Nephron progenitor cell (in vitro differentiated cells): ENCODE data around the gene SLC6A19.

Source experiments
- DNase-seq: peaks from one replicate; pipeline ENCODE4 v3.0.0; 2021
- H3K27ac Mint-ChIP-seq: 2 replicates; pipeline ENCODE4 v1.8.0; 2021; ENCODE audit warnings: mild to moderate bottlenecking, moderate library complexity, mixed read lengths
- H3K27me3 Mint-ChIP-seq: 2 replicates; pipeline ENCODE4 v1.8.0; 2021; ENCODE audit warnings: mild to moderate bottlenecking, low read depth, mixed read lengths; ENCODE audit not compliant: poor library complexity
- H3K36me3 Mint-ChIP-seq: 2 replicates; pipeline ENCODE4 v1.8.0; 2021; ENCODE audit warnings: low read depth, mixed read lengths
- H3K4me1 Mint-ChIP-seq: 2 replicates; pipeline ENCODE4 v1.8.0; 2021; ENCODE audit warnings: mixed read lengths
- H3K4me3 Mint-ChIP-seq: 2 replicates; pipeline ENCODE4 v1.8.0; 2021; ENCODE audit warnings: mild to moderate bottlenecking, moderate library complexity, mixed read lengths
- H3K9me3 Mint-ChIP-seq: 2 replicates; pipeline ENCODE4 v1.8.0; 2021; ENCODE audit warnings: mild to moderate bottlenecking, moderate library complexity, mixed read lengths
- TF ChIP-seq, protein P1 (sequence below): fragments of 200-600 bp; sonication (generic); IDR thresholded peaks from 2 replicates; pipeline ENCODE4 v1.5.0; 2021; ENCODE audit warnings: antibody characterized with exemption

SLC6A19 gene

DNA sequence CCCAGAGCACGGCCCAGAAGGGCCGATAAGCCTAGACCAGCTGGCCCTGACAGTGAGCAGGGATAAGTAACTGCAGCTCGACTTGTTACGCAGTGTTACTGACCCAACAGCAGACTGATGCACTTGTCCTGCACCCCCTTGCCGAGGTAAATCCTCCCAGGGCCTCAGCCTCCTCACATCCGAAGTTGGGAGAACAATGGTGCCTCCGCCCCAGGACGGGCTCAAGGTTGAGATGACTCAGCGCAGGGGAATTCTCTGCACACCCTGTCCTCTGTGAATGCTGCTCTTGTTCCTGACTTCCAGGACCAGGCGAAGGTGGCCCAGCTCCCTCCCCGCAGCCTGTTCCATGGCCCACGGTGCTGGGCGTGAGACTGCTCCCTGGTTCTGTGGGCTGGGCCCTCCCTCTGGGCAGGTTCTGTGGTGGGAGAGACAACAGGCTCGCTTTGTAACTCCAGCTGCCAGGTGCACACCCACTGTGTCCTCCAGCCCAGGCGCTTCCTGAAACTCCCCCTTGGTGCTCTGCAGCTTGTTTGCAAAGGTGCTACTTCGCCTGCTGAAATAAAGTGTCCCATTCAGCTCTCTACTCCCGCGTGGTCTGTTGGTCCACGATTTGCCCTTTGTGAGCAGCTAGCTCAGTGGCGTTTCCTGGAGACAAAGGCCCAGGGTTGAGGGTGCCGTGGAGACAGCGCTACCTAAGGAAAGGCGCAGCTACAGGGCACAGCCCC is 40.1 kb upstream of the SLC6A19 start:
- no peak for DNase-seq
- H3K27ac Mint-ChIP-seq: no peak overlapping the region

GRCh38 chr5:1161833-1162229 is 39.6 kb upstream of the SLC6A19 start:
- peaks cover 26% of the 10 kb centered on the region for H3K4me1 Mint-ChIP-seq
- TF ChIP-seq, protein P1, sequence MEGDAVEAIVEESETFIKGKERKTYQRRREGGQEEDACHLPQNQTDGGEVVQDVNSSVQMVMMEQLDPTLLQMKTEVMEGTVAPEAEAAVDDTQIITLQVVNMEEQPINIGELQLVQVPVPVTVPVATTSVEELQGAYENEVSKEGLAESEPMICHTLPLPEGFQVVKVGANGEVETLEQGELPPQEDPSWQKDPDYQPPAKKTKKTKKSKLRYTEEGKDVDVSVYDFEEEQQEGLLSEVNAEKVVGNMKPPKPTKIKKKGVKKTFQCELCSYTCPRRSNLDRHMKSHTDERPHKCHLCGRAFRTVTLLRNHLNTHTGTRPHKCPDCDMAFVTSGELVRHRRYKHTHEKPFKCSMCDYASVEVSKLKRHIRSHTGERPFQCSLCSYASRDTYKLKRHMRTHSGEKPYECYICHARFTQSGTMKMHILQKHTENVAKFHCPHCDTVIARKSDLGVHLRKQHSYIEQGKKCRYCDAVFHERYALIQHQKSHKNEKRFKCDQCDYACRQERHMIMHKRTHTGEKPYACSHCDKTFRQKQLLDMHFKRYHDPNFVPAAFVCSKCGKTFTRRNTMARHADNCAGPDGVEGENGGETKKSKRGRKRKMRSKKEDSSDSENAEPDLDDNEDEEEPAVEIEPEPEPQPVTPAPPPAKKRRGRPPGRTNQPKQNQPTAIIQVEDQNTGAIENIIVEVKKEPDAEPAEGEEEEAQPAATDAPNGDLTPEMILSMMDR: no peak
- no peaks in the 10 kb centered on the region for H3K36me3 Mint-ChIP-seq
- DNase-seq: no peak
- no peak overlapping the region for H3K4me3 Mint-ChIP-seq
- H3K27ac Mint-ChIP-seq: no peak overlapping the region
- H3K27me3 Mint-ChIP-seq: peaks cover 46% of the 10 kb centered on the region
- peaks cover 12% of the 10 kb centered on the region for H3K9me3 Mint-ChIP-seq

More for the DNA sequence above, 40.1 kb upstream of the SLC6A19 start:
- Mint-ChIP-seq H3K36me3 (no peaks in the 10 kb centered on the region), H3K4me3 (no peak overlapping the region), H3K27me3 (peaks cover 49% of the 10 kb centered on the region), H3K9me3 (peaks cover 12% of the 10 kb centered on the region), H3K4me1 (peaks cover 26% of the 10 kb centered on the region)
- TF ChIP-seq, protein P1: no peak

DNA sequence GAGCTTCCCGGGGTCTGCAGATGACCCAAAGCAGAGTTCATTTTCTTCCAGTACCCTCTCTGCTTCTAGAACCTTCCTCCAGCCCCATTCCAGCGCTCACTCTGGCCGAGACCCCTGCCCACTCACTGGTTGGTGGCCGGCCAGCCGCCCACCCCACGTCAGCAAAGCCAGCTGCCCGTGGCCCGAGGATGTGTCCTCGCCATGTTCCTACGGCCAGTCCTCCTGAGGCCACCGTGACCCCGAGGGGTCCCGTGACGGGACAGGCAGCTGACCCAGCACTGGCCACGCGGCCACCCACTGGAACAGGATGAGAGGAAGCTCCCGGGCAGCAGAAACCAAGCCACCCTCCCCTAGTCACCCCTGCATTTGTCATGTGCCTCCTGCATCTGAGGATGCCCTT is 39.1 kb upstream of the SLC6A19 start:
- peaks cover 25% of the 10 kb centered on the region for H3K4me1 Mint-ChIP-seq
- TF ChIP-seq, protein P1: no peak
- peaks cover 43% of the 10 kb centered on the region for H3K27me3 Mint-ChIP-seq
- H3K27ac Mint-ChIP-seq: no peak overlapping the region
- peaks cover 7% of the 10 kb centered on the region for H3K9me3 Mint-ChIP-seq
- H3K36me3 Mint-ChIP-seq: no peaks in the 10 kb centered on the region
- DNase-seq: no peak
- no peak overlapping the region for H3K4me3 Mint-ChIP-seq

DNA sequence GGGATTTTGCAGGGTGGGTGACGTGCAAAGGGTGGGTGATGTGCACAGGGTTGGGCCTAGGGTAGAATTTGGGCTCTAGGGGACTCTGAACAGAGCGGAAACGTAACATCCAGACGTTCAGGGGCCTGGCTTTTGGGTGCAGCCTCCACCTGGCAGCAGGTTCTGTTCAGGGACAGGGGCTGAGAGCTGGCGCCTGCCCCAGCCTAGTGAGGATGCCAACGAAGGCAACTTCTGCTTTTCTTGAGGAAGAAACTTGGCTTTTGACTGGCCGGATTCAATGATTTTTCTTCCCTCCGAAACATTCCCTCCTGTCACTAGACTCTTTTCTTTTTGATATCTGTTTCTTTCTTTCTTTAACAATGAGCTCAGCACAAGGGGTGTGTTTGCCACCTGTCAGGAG is 38.6 kb upstream of the SLC6A19 start:
- Mint-ChIP-seq H3K4me3 (no peak overlapping the region), H3K4me1 (peaks cover 22% of the 10 kb centered on the region), H3K9me3 (peaks cover 2% of the 10 kb centered on the region), H3K27ac (no peak overlapping the region), H3K27me3 (peaks cover 42% of the 10 kb centered on the region), H3K36me3 (no peaks in the 10 kb centered on the region)
- TF ChIP-seq, protein P1: no peak
- no peak for DNase-seq

- Mint-ChIP-seq H3K36me3 (no peaks in the 10 kb centered on the region), H3K4me3 (no peak overlapping the region), H3K27ac (no peak overlapping the region), H3K27me3 (peaks cover 36% of the 10 kb centered on the region), H3K9me3 (no peaks in the 10 kb centered on the region), H3K4me1 (peaks cover 26% of the 10 kb centered on the region)
- DNase-seq: no peak
- TF ChIP-seq, protein P1: no peak
Measured at GRCh38 chr5:1163366-1163765, 38.0 kb upstream of the SLC6A19 start.

DNA sequence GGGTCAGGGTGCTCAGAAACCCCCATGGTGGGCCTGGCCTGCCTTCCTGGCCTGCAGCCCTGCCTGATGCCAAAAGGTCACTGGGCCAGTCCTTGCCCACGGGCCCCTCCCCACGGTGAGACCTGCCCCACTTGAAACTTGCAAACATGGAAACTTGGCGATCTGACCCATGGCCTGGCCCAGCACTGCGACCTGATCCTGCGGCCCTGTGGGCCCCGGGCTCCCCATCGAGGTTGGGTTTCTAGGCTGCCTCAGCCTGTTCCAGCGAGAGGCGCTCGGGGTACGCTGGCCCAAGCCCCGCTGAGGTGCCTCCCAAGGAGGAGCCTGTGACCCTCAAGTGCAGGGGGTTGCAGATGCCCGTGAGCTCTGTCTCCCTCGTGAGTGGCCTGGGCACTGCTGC is 37.5 kb upstream of the SLC6A19 start:
- Mint-ChIP-seq H3K27me3 (peaks cover 31% of the 10 kb centered on the region), H3K4me1 (peaks cover 26% of the 10 kb centered on the region), H3K9me3 (no peaks in the 10 kb centered on the region), H3K36me3 (no peaks in the 10 kb centered on the region), H3K27ac (no peak overlapping the region), H3K4me3 (no peak overlapping the region)
- DNase-seq: no peak
- TF ChIP-seq, protein P1: no peak
